Measurements from ENCODE around the gene TNPO1. TPM values are rescaled to one million over a fixed set of nuclear protein-coding genes. Genes with fewer than 3 reads are reported as not detected.
A peak's percentile ranks its signal among the peaks of the same experiment; 100 is the strongest.

TNPO1 gene
- total RNA-seq, 1 donor: 256 TPM

DNA sequence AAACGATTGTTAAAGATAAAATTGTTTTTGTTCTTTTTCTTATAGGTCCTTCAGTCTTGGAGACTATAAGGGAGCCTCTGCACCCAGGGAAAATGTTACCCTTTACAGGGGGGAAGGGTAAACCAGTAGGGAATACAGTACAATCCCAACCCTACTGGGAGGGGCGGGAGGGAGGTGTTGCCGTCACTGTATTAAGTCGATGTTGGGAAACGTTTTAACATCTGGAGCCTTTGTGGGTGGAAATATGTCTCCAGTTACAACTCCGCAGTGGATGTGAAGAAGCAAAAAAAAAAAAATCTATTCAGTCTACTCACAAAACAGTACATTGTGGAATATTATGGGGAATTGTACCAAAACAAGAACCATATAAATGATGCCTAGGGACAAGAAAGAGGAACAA is 92.2 kb downstream of the TNPO1 start:
- TF ChIP-seq, protein P1, sequence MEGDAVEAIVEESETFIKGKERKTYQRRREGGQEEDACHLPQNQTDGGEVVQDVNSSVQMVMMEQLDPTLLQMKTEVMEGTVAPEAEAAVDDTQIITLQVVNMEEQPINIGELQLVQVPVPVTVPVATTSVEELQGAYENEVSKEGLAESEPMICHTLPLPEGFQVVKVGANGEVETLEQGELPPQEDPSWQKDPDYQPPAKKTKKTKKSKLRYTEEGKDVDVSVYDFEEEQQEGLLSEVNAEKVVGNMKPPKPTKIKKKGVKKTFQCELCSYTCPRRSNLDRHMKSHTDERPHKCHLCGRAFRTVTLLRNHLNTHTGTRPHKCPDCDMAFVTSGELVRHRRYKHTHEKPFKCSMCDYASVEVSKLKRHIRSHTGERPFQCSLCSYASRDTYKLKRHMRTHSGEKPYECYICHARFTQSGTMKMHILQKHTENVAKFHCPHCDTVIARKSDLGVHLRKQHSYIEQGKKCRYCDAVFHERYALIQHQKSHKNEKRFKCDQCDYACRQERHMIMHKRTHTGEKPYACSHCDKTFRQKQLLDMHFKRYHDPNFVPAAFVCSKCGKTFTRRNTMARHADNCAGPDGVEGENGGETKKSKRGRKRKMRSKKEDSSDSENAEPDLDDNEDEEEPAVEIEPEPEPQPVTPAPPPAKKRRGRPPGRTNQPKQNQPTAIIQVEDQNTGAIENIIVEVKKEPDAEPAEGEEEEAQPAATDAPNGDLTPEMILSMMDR (IDR thresholded peaks at IDR 0.05; ENCODE audit: extremely low read depth, low read depth, low read length): no peak
- Histone ChIP-seq H3K4me2 (ENCODE audit: insufficient read depth, low read length) (no peak overlapping the region), H3K27me3 (ENCODE audit: insufficient read depth, low read length) (no peaks in the 10 kb centered on the region), H3K27ac (ENCODE audit: low read depth, low read length) (no peak overlapping the region), H3K36me3 (ENCODE audit: insufficient read depth, low read length) (peaks cover 80% of the 10 kb centered on the region), H4K20me1 (ENCODE audit: insufficient read depth, low read length) (no peaks in the 10 kb centered on the region), H3K4me3 (ENCODE audit: insufficient read depth, low read length) (no peak overlapping the region), H2AFZ (ENCODE audit: low read length) (no peak overlapping the region), H3K9me3 (ENCODE audit: low read depth, low read length) (no peaks in the 10 kb centered on the region), H3K4me1 (ENCODE audit: insufficient read depth, low read length) (no peaks in the 10 kb centered on the region), H3K79me2 (ENCODE audit: insufficient read depth, low read length) (peaks cover 8% of the 10 kb centered on the region)
- DNase-seq (ENCODE audit: insufficient read length, low spot score, missing footprints): no peak

DNA sequence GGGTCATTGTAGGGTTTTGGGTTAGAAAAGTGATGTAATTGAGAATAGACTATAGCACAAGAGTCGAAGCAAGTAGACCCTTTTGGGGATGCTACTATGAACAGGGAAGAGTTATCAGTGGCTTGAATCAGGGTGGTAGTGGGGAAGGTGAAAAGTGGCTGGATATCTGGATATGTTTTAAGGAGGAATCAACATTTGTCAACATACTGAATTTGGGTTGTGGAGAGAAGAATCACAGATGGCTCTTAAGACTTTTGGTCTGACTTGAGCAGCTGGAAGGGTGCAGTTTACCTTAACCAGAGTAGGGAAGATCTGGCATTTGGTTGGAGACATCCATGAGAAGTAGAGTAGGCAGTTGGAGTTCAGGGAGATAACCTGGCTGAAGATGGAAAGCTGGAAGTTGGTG is 100.9 kb downstream of the TNPO1 start:
- no peak overlapping the region for H2AFZ ChIP-seq (ENCODE audit: low read length)
- H3K27ac ChIP-seq (ENCODE audit: low read depth, low read length): no peak overlapping the region
- no peak overlapping the region for H3K4me2 ChIP-seq (ENCODE audit: insufficient read depth, low read length)
- peaks cover 5% of the 10 kb centered on the region for H3K36me3 ChIP-seq (ENCODE audit: insufficient read depth, low read length)
- H3K4me3 ChIP-seq (ENCODE audit: insufficient read depth, low read length): no peak overlapping the region
- no peaks in the 10 kb centered on the region for H3K79me2 ChIP-seq (ENCODE audit: insufficient read depth, low read length)
- DNase-seq (ENCODE audit: insufficient read length, low spot score, missing footprints): no peak
- TF ChIP-seq, protein P1 (IDR thresholded peaks at IDR 0.05; ENCODE audit: extremely low read depth, low read depth, low read length): no peak
- H3K27me3 ChIP-seq (ENCODE audit: insufficient read depth, low read length): no peaks in the 10 kb centered on the region
- no peaks in the 10 kb centered on the region for H3K4me1 ChIP-seq (ENCODE audit: insufficient read depth, low read length)
- no peaks in the 10 kb centered on the region for H3K9me3 ChIP-seq (ENCODE audit: low read depth, low read length)
- H4K20me1 ChIP-seq (ENCODE audit: insufficient read depth, low read length): no peaks in the 10 kb centered on the region

DNA sequence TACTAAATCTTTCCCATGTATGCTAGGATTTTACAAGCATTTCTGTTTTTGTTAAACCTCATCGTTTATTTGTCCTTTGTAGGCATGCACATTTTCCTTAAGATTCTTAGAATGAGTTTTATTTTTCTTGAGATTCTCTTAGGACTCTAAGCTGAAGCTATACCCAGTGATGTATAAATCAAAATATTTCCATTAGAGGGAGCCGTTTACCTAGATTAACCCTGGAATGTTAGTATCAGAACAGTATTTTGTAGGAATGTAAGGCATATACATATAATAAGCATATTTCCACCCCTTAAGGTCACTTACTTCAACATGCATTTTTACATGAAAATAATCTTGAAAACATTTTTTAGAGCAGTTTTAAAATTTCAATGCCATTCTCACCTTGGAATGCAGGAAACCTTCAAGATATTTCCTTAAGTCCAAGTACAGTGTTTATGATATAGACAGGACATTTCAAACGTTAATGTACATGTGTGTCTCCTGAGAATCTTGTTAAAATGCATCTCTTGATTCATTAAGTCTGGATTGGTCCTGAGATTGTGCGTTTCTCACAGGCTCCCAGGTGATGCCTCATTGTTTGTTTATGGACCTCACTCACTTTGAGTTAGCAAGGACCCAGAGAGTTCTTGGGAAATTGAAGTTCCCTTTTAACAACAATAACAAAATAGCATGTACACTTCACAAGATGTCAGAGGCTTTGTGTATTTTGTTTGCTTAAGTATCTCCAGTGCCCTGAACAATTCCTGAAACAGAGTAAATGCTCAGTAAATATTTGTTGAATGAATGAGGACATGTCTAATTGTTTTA is 104.4 kb downstream of the TNPO1 start:
- DNase-seq (ENCODE audit: insufficient read length, low spot score, missing footprints): no peak
- H4K20me1 ChIP-seq (ENCODE audit: insufficient read depth, low read length): no peaks in the 10 kb centered on the region
- TF ChIP-seq, protein P1 (IDR thresholded peaks at IDR 0.05; ENCODE audit: extremely low read depth, low read depth, low read length): peak; percentile 39
- H3K9me3 ChIP-seq (ENCODE audit: low read depth, low read length): no peaks in the 10 kb centered on the region
- H3K4me3 ChIP-seq (ENCODE audit: insufficient read depth, low read length): no peak overlapping the region
- H3K36me3 ChIP-seq (ENCODE audit: insufficient read depth, low read length): no peaks in the 10 kb centered on the region
- H2AFZ ChIP-seq (ENCODE audit: low read length): no peak overlapping the region
- no peaks in the 10 kb centered on the region for H3K27me3 ChIP-seq (ENCODE audit: insufficient read depth, low read length)
- no peaks in the 10 kb centered on the region for H3K4me1 ChIP-seq (ENCODE audit: insufficient read depth, low read length)
- H3K4me2 ChIP-seq (ENCODE audit: insufficient read depth, low read length): peak overlapping the region; percentile 17
- no peak overlapping the region for H3K27ac ChIP-seq (ENCODE audit: low read depth, low read length)
- no peaks in the 10 kb centered on the region for H3K79me2 ChIP-seq (ENCODE audit: insufficient read depth, low read length)

DNA sequence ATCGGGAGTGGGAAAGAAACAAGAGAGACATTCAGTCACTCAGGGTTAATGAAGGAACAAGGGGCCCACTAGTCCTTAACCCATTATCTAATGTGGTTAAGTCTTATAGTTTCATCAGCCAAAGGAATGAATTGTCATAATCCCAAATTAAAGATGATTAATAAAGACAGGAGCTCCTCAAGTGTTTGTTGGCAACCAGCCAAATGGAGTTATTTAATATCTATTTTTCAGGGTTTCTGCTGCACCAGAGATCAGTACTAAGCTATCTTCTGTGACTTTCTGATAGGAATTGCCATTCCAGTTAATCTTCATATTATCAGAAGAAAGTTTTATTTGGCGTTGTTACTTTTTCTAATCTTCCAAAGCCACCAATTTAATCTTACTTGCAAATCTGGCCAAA is 105.4 kb downstream of the TNPO1 start:
- Histone ChIP-seq H3K36me3 (ENCODE audit: insufficient read depth, low read length) (no peaks in the 10 kb centered on the region), H3K4me3 (ENCODE audit: insufficient read depth, low read length) (no peak overlapping the region), H3K27ac (ENCODE audit: low read depth, low read length) (no peak overlapping the region), H3K79me2 (ENCODE audit: insufficient read depth, low read length) (no peaks in the 10 kb centered on the region), H3K9me3 (ENCODE audit: low read depth, low read length) (no peaks in the 10 kb centered on the region), H3K27me3 (ENCODE audit: insufficient read depth, low read length) (no peaks in the 10 kb centered on the region), H2AFZ (ENCODE audit: low read length) (no peak overlapping the region), H3K4me1 (ENCODE audit: insufficient read depth, low read length) (no peaks in the 10 kb centered on the region), H4K20me1 (ENCODE audit: insufficient read depth, low read length) (no peaks in the 10 kb centered on the region), H3K4me2 (ENCODE audit: insufficient read depth, low read length) (no peak overlapping the region)
- TF ChIP-seq, protein P1 (IDR thresholded peaks at IDR 0.05; ENCODE audit: extremely low read depth, low read depth, low read length): no peak
- no peak for DNase-seq (ENCODE audit: insufficient read length, low spot score, missing footprints)
